CD8-positive, alpha-beta memory T cell (primary cell): Measurements from ENCODE around the gene CLCN7. TPM values are rescaled to one million over a fixed set of nuclear protein-coding genes. Genes with fewer than 3 reads are reported as not detected.

Source experiments
- CTCF ChIA-PET: fragments of 350-600 bp; sonication (Branson Sonifier 250); formaldehyde crosslinking; loops from one replicate; lab custom pipeline; 2021; ENCODE audit warnings: antibody characterized with exemption; lab: Charles Lee
- POLR2A ChIA-PET: fragments of 350-600 bp; sonication (Branson Sonifier 250); formaldehyde crosslinking; loops from one replicate; lab custom pipeline; 2021; ENCODE audit warnings: antibody characterized with exemption; lab: Charles Lee
- DNase-seq, 5 donors: peaks; one replicate each; pipeline versions ENCODE4 v3.0.0 to v3.0.0-alpha.2; 2020 to 2022; ENCODE audit warnings: mixed read lengths in 1 of 5
- H3K27ac ChIP-seq: one replicate; pipeline ENCODE4 v1.7.0; 2013; ENCODE audit warnings: low read depth, mild to moderate bottlenecking, low read length, moderate library complexity
- H3K27me3 ChIP-seq: 2 replicates; pipeline ENCODE4 v1.7.0; 2013; ENCODE audit warnings: low read length, mild to moderate bottlenecking; ENCODE audit not compliant: insufficient read depth, poor library complexity, severe bottlenecking
- H3K36me3 ChIP-seq: 2 replicates; pipeline ENCODE4 v1.7.0; 2013; ENCODE audit warnings: mild to moderate bottlenecking, low read length, moderate library complexity; ENCODE audit not compliant: insufficient read depth
- H3K4me1 ChIP-seq: 2 replicates; pipeline ENCODE4 v1.7.0; 2013; ENCODE audit warnings: mild to moderate bottlenecking, low read length, moderate library complexity; ENCODE audit not compliant: insufficient read depth
- H3K4me3 ChIP-seq: 2 replicates; pipeline ENCODE4 v1.7.0; 2013; ENCODE audit warnings: mild to moderate bottlenecking, low read length
- H3K9me3 ChIP-seq: 2 replicates; pipeline ENCODE4 v1.7.0; 2013; ENCODE audit warnings: mild to moderate bottlenecking, low read length
- H3K27ac Mint-ChIP-seq, 8 donors: one replicate each; pipeline ENCODE4 v1.8.0; 2020 to 2021; ENCODE audit warnings: mixed read lengths in 8 of 8, mild to moderate bottlenecking in 6 of 8, inconsistent platforms in 3 of 8, moderate library complexity in 3 of 8
- H3K27me3 Mint-ChIP-seq, 2 donors: one replicate each; pipeline ENCODE4 v1.8.0; 2020 to 2021; ENCODE audit warnings: mixed read lengths in 2 of 2, mild to moderate bottlenecking in 1 of 2, moderate library complexity in 1 of 2
- H3K36me3 Mint-ChIP-seq, 3 donors: one replicate each; pipeline ENCODE4 v1.8.0; 2020 to 2021; ENCODE audit warnings: mixed read lengths in 3 of 3, inconsistent platforms in 1 of 3, mild to moderate bottlenecking in 1 of 3
- H3K4me1 Mint-ChIP-seq, 3 donors: one replicate each; pipeline ENCODE4 v1.8.0; 2020 to 2021; ENCODE audit warnings: mixed read lengths in 3 of 3, inconsistent platforms in 1 of 3, mild to moderate bottlenecking in 1 of 3
- H3K4me3 Mint-ChIP-seq, 7 donors: one replicate each; pipeline ENCODE4 v1.8.0; 2020 to 2021; ENCODE audit warnings: mixed read lengths in 7 of 7, mild to moderate bottlenecking in 6 of 7, moderate library complexity in 4 of 7, inconsistent platforms in 2 of 7
- H3K9me3 Mint-ChIP-seq, 5 donors: one replicate each; pipeline ENCODE4 v1.8.0; 2020 to 2022; ENCODE audit warnings: mixed read lengths in 5 of 5, mild to moderate bottlenecking in 3 of 5, moderate library complexity in 2 of 5, inconsistent platforms in 1 of 5
- polyA plus RNA-seq: library from polyadenylated mRNA; unstranded; fragments of 300-500 nt; fragmentation: Illumina TruSeq; gene quantifications from one replicate; pipeline ENCODE4 v1.2.3, GENCODE V29; 2021
- total RNA-seq, 2 experiments: library from RNA; stranded (reverse); gene quantifications; one replicate each; pipeline ENCODE4 v1.2.3, GENCODE V29; 2021

The CLCN7 gene
- total and polyA plus RNA-seq, 3 experiments from 2014 or later = 29.3 to 59.1 (median 52.8) TPM

DNA sequence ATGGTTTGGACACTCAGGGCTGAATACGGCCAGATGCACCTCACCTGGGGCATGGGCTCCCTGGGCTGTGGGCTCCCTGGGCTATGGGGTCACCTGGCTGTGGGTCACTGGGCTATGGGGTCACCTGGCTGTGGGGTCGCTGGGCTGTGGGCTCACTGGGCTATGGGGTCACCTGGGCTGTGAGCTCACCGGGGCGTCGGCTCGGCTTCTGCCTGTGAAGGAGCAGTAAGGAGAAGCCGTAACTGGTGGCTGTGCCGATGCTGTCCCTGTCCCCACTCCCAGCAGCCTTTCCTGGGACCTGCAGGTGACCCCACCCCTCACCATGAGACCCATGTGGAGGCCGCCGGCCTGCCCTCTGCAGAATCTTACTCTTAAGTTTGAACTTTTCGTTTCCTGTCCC is 45.8 kb downstream of the CLCN7 start:
- Histone ChIP-seq H3K27ac (no peak overlapping the region), H3K4me3 (no peak overlapping the region), H3K9me3 (no peaks in the 10 kb centered on the region), H3K27me3 (no peaks in the 10 kb centered on the region), H3K4me1 (no peaks in the 10 kb centered on the region), H3K36me3 (no peaks in the 10 kb centered on the region)
- CTCF ChIA-PET = interaction anchor here (0.9 kb wide), 1 partner anchor 8 kb away, joined by 3 read pairs; the partner anchor contains the start of gene UQCC4
- POLR2A ChIA-PET = interaction anchor here (0.6 kb wide), 1 partner anchor 150 kb away, joined by 3 read pairs; no protein-coding TSS in a partner anchor
- H3K9me3 Mint-ChIP-seq = no peaks in the 10 kb centered on the region
- H3K27me3 Mint-ChIP-seq = no peaks in the 10 kb centered on the region
- H3K4me3 Mint-ChIP-seq = no peak overlapping the region
- H3K4me1 Mint-ChIP-seq = peaks cover 0 to 5% (median 0%) of the 10 kb centered on the region in 3 donors
- no peaks in the 10 kb centered on the region for H3K36me3 Mint-ChIP-seq
- peak overlapping the region in 1 of 8 donors; percentile 74 for H3K27ac Mint-ChIP-seq
- DNase-seq = no peak

DNA sequence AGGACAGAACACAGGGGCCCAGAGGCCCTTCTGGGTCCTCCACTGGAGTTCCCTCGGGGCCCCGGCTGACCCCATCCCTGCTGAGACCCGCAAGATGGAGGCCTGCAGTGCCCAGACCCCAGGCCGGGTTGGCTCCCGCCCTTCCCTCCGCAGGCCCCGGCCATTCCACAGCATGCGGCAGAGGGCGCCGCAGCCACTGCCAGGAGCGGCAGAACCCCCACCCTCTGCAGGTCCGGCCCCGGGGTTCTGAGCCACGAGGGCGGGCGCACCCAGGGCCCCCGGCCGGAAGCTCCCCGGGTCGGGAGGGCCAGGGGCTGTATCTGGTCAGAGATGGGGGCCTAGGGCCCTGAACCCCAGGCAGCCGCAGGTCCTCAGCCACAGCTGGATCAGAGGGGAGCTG is 46.3 kb downstream of the CLCN7 start:
- peaks cover 0 to 5% (median 0%) of the 10 kb centered on the region in 3 donors for H3K4me1 Mint-ChIP-seq
- H3K27ac ChIP-seq = no peak overlapping the region
- H3K27ac Mint-ChIP-seq = no peak overlapping the region
- CTCF ChIA-PET = interaction anchor here (1.1 kb wide), 1 partner anchor 277 kb away, joined by 3 read pairs; no protein-coding TSS in a partner anchor
- H3K4me3 ChIP-seq = no peak overlapping the region
- no peaks in the 10 kb centered on the region for H3K27me3 ChIP-seq
- POLR2A ChIA-PET = no interaction called here
- H3K9me3 Mint-ChIP-seq = no peaks in the 10 kb centered on the region
- H3K4me1 ChIP-seq = no peaks in the 10 kb centered on the region
- no peaks in the 10 kb centered on the region for H3K36me3 Mint-ChIP-seq
- no peaks in the 10 kb centered on the region for H3K9me3 ChIP-seq
- H3K4me3 Mint-ChIP-seq = no peak overlapping the region
- peak in 2 of 5 donors; percentile 25 to 33 for DNase-seq
- H3K36me3 ChIP-seq = no peaks in the 10 kb centered on the region
- H3K27me3 Mint-ChIP-seq = no peaks in the 10 kb centered on the region

DNA sequence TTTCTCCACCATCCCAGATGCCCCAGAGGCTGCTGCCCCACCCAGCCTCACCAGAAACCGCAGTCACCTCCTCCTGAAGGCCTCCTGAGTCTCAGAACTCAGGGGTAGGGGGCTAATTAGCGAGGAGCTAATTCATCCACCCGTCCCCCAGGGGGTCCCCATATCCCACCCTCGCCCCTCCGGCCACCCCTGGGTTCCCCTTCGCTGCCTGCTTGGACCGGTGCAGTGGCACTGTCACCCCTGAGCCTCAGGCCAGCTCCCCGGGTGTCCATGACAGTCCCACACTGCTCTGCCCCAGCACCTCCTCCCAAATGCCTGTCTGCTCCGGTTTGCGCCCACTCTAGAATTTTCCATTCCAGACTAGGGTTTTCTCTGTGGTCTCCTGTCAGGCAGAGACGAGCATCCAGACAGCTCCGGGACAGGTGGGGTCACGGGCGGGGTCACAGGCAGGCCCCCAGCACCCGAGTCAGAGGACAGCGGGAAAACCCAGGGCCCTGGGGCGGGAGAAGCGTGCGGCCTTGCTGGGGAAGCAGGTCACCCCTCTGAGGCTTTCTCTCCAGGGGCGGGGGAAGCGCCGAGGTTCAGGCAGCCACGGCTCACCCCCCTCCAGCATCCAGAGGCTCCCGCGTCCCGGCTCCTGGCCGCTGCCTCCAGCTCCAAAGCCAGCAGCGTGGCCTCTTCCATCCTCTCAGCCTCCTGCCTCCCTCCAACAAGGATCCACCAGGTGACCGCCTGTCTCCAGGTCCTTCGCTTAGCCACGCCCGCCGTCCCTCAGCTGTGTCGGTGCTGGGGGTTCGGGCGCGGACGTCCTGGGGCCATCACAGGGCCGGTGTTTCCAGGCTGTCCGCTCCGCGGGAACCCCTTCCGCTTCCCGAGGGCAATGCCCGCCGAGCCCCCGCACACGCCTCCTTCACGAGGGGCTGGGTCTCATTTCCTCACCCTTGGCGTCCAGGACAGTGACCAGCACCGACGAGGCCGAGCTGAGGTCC is 47.1 kb downstream of the CLCN7 start:
- Histone ChIP-seq H3K36me3 (no peaks in the 10 kb centered on the region), H3K27me3 (no peaks in the 10 kb centered on the region), H3K27ac (no peak overlapping the region), H3K4me3 (no peak overlapping the region), H3K9me3 (no peaks in the 10 kb centered on the region), H3K4me1 (no peaks in the 10 kb centered on the region)
- peak overlapping the region in 1 of 8 donors; percentile 14 for H3K27ac Mint-ChIP-seq
- POLR2A ChIA-PET = no interaction called here
- CTCF ChIA-PET = interaction anchor here (1.1 kb wide), 1 partner anchor 278 kb away, joined by 3 read pairs; no protein-coding TSS in a partner anchor
- no peaks in the 10 kb centered on the region for H3K27me3 Mint-ChIP-seq
- H3K36me3 Mint-ChIP-seq = no peaks in the 10 kb centered on the region
- DNase-seq = no peak
- H3K4me1 Mint-ChIP-seq = peaks cover 0 to 5% (median 0%) of the 10 kb centered on the region in 3 donors
- no peak overlapping the region for H3K4me3 Mint-ChIP-seq
- no peaks in the 10 kb centered on the region for H3K9me3 Mint-ChIP-seq

DNA sequence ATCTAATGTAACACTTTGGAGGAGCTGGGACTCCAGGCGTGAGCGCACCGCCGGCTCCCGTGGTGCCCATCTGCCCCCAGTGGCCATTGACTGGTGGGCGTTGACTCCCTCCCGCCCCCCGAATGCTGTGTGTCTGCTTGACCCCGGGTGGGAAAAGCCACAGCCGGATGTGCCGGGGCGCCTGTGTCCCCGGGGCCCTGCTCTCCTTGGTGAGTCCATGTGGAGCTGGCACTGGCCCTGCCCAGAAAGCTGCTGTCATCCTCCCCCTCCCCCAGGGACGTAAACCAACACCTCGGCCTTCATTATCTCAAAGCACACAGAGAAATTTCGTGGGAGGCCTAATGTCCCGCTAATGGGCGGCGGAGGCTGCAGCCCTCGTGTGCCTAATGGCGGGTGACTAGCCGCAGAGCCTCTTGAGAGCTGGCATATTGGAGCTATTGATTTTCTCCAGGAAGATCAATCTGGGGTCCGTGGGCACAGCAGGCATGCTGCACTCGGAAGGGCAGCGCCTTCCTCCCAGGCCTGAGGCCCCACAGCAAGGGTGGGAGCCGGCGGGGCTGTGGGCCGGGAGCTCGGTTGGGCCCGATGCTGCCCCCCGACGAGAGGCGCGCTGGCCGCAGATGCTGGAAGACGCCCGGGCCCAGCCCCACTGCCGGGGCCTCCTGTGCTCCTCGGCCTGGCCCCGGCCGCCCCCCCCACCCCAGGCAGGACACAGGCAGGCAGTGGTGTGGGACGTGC is 47.9 kb downstream of the CLCN7 start:
- H3K9me3 Mint-ChIP-seq = no peaks in the 10 kb centered on the region
- H3K4me1 Mint-ChIP-seq = peaks cover 0 to 5% (median 0%) of the 10 kb centered on the region in 3 donors
- no peaks in the 10 kb centered on the region for H3K9me3 ChIP-seq
- no peaks in the 10 kb centered on the region for H3K36me3 Mint-ChIP-seq
- H3K27ac ChIP-seq = no peak overlapping the region
- POLR2A ChIA-PET = interaction anchor here (0.5 kb wide), 1 partner anchor 412 kb away, joined by 3 read pairs; no protein-coding TSS in a partner anchor
- no peak overlapping the region for H3K4me3 ChIP-seq
- no peaks in the 10 kb centered on the region for H3K4me1 ChIP-seq
- no peak overlapping the region for H3K4me3 Mint-ChIP-seq
- no peaks in the 10 kb centered on the region for H3K27me3 Mint-ChIP-seq
- CTCF ChIA-PET = no interaction called here
- H3K27ac Mint-ChIP-seq = peak overlapping the region in 1 of 8 donors; percentile 8
- H3K36me3 ChIP-seq = no peaks in the 10 kb centered on the region
- H3K27me3 ChIP-seq = no peaks in the 10 kb centered on the region
- no peak for DNase-seq

DNA sequence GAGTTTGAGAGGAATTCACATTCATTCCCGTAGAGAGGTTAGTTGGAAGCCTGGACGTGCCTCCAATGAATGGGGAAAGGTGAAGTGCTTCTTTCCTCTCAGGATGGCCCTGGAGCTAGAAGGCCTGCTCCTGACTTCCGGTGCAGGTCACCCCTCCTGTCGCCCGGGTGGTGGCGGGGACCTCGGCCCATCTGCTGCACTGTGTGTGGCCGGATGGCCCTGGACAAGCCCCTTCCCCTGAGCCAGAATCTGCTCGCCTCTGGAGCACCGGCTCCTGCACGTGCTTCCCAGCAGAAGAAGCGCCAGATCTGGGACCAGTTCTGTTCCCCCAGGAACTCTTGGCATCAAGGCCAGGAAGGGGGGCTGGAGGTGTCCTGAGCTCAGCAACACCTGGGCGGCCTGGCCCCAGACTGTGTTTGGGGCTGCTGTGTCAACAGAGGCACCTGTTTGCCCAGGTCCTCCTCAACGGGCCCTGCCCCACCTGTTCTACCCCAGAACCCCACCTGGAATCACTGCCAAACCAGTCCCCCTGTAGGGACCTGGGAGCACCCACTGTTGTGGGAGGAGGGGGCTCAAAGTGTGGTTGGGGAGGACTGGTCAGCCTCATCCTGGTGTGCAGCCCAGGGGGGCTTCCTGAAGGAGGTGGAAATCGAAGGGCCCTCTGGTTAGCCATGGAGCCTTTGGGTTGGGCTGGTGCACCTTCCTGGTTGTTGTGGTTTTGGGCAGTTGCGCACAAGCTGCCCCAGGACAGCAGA is 49.0 kb downstream of the CLCN7 start:
- Histone ChIP-seq H3K36me3 (no peaks in the 10 kb centered on the region), H3K4me1 (no peaks in the 10 kb centered on the region), H3K27me3 (no peaks in the 10 kb centered on the region), H3K4me3 (no peak overlapping the region), H3K9me3 (no peaks in the 10 kb centered on the region), H3K27ac (no peak overlapping the region)
- no peaks in the 10 kb centered on the region for H3K9me3 Mint-ChIP-seq
- H3K4me1 Mint-ChIP-seq = peaks cover 4 to 9% (median 5%) of the 10 kb centered on the region in 3 donors
- no peak overlapping the region for H3K4me3 Mint-ChIP-seq
- no peak overlapping the region for H3K27ac Mint-ChIP-seq
- no peaks in the 10 kb centered on the region for H3K27me3 Mint-ChIP-seq
- CTCF ChIA-PET = interaction anchor here (0.6 kb wide), 1 partner anchor 121 kb away, joined by 3 read pairs; no protein-coding TSS in a partner anchor
- no peak for DNase-seq
- H3K36me3 Mint-ChIP-seq = peaks cover 0 to 1% (median 0%) of the 10 kb centered on the region in 3 donors
- POLR2A ChIA-PET = no interaction called here

DNA sequence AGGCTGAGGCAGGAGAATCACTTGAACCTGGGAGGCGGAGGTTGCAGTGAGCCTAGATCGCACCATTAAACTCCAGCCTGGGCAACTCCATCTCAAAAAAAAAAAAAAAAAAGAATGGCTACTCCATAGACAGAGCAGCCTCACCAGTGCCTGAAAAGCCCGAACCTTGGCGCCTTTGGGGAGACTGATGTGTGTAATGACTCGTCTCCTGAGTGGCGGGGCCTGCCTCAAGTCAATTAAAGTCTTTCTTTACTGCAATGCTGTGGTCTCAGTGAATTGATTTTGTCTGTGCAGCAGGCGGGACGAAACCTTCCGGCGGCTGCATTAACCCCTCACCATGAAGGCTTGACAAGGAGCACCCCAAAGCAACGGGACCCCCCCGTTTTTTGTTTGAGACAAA is 50.8 kb downstream of the CLCN7 start:
- peak overlapping the region in 1 of 7 donors; percentile 79 for H3K4me3 Mint-ChIP-seq
- ChIA-PET POLR2A (no interaction called here), CTCF (no interaction called here)
- Histone ChIP-seq H3K27me3 (no peaks in the 10 kb centered on the region), H3K4me1 (peaks cover 11% of the 10 kb centered on the region), H3K36me3 (no peaks in the 10 kb centered on the region), H3K9me3 (no peaks in the 10 kb centered on the region), H3K4me3 (no peak overlapping the region), H3K27ac (no peak overlapping the region)
- H3K27me3 Mint-ChIP-seq = peaks cover 0 to 3% of the 10 kb centered on the region in 2 donors
- no peak for DNase-seq
- peak overlapping the region in 2 of 8 donors; percentile 52 to 68 for H3K27ac Mint-ChIP-seq
- H3K9me3 Mint-ChIP-seq = no peaks in the 10 kb centered on the region
- peaks cover 4 to 21% (median 12%) of the 10 kb centered on the region in 3 donors for H3K4me1 Mint-ChIP-seq
- peaks cover 0 to 5% (median 0%) of the 10 kb centered on the region in 3 donors for H3K36me3 Mint-ChIP-seq

DNA sequence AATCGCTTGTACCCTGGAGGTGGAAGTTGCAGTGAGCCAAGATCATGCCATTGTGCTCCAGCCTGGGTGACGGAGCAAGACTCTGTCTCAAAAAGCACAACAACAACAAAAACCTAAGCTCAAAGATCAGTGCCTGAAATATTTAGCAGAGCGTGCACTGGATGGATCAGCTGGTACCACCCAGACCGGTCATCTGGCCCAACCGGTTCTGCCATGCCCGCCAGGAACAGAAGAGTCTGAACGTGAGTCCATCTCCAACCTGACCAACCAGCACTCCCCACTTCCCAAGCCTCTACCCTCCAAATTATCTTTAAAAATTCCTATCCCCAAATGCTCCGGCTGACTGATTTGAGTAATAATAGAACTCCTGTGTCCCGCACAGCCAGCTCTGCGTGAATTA is 52.8 kb downstream of the CLCN7 start:
- Histone ChIP-seq H3K36me3 (no peaks in the 10 kb centered on the region), H3K27me3 (no peaks in the 10 kb centered on the region), H3K4me1 (peaks cover 11% of the 10 kb centered on the region), H3K4me3 (no peak overlapping the region), H3K27ac (peak overlapping the region; percentile 93), H3K9me3 (no peaks in the 10 kb centered on the region)
- Mint-ChIP-seq H3K4me1 (peaks cover 9 to 21% (median 13%) of the 10 kb centered on the region in 3 donors), H3K36me3 (peaks cover 0 to 10% (median 0%) of the 10 kb centered on the region in 3 donors), H3K9me3 (no peaks in the 10 kb centered on the region), H3K27me3 (peaks cover 0 to 3% of the 10 kb centered on the region in 2 donors), H3K27ac (peak overlapping the region; percentile 53 to 100 (median 98)), H3K4me3 (peak overlapping the region; percentile 24 to 97 (median 34))
- ChIA-PET POLR2A (interaction anchor here (0.8 to 1.7 kb wide), 2 partner anchors 52 to 256 kb away, joined by 3 to 9 read pairs; partner anchors contain the start of gene JPT2), CTCF (interaction anchor here (1.4 kb wide), 1 partner anchor 10 kb away, joined by 3 read pairs; no protein-coding TSS in a partner anchor)
- DNase-seq = no peak
